ENCODE data around the gene RAPGEF2.

DNA sequence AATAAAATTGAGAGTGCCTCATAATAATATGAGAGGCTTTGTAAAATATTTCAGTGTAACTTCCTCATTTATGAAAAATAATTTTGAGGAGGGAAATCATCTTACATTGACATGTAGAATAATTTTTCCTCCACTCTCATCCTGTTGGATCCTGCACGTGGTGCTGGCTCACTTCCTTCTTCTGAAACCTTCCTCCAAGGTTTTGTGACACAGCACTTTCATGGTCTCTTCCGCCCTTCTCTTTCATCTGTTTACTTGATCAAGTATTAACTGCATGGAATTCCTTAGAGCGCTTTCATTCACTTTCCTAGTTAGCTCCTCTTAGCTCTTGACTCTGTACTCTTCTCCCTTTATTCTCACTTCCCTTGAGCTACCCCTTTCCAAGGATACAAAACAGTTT, 246.5 kb downstream of the RAPGEF2 start:
- TF ChIP-seq CTCF (IDR thresholded peaks at IDR 0.05): no peak
- no peak for TF ChIP-seq POLR2A (IDR thresholded peaks at IDR 0.05)
